T-helper 1 cell (primary cell): ENCODE measurements around the gene SIGLEC15.
"Not testable (repeated sequence)": the region's sequence is repeated elsewhere in the genome, so short reads cannot be mapped to it uniquely, and the experiment has no call there.

Experiments
- DNase-seq, 5 donors: peaks; one replicate each; pipeline ENCODE4 v3.0.0-alpha.2; 2012 to 2020
- total RNA-seq, 4 donors: gene quantifications; one replicate each; lab custom pipeline; 2026; lab: John Stamatoyannopoulos, UW

SIGLEC15 gene
- total RNA-seq: 0 reads per million in 4 donors

GRCh38 chr18:45825258-45826044 is at the start of gene SIGLEC15:
TSS of gene SIGLEC15 (plus strand) at chr18:45825675. CDS start at chr18:45825729, 54 bp downstream.
- DNase-seq: no peak

- no peak for DNase-seq
Measured at GRCh38 chr18:45775743-45776142, 49.7 kb upstream of the SIGLEC15 start.

GRCh38 chr18:45777393-45777792 is 48.1 kb upstream of the SIGLEC15 start:
- DNase-seq: no peak

- DNase-seq: no peak
Measured at GRCh38 chr18:45780568-45780967, 44.9 kb upstream of the SIGLEC15 start.

- DNase-seq: no peak
Measured at GRCh38 chr18:45782662-45783061, 42.8 kb upstream of the SIGLEC15 start.

GRCh38 chr18:45783097-45784075 is 42.1 kb upstream of the SIGLEC15 start:
- no peak for DNase-seq

- peak in 1 of 5 donors; percentile 16 for DNase-seq
Measured at GRCh38 chr18:45785134-45785533, 40.3 kb upstream of the SIGLEC15 start.

GRCh38 chr18:45786941-45787340 is 38.5 kb upstream of the SIGLEC15 start:
- no peak for DNase-seq

- DNase-seq: no peak
Measured at GRCh38 chr18:45787346-45787745, 38.1 kb upstream of the SIGLEC15 start.

- DNase-seq: no peak
Measured at GRCh38 chr18:45788861-45789260, 36.6 kb upstream of the SIGLEC15 start.

GRCh38 chr18:45792506-45793263 is 32.8 kb upstream of the SIGLEC15 start:
- DNase-seq: no peak

- DNase-seq: no peak
Measured at GRCh38 chr18:45793264-45793965, 32.1 kb upstream of the SIGLEC15 start.

GRCh38 chr18:45801416-45802004 is 24.0 kb upstream of the SIGLEC15 start:
- no peak for DNase-seq

- DNase-seq: no peak
Measured at GRCh38 chr18:45802814-45803492, 22.5 kb upstream of the SIGLEC15 start.

- DNase-seq: no peak
Measured at GRCh38 chr18:45805551-45805950, 19.9 kb upstream of the SIGLEC15 start.

- no peak for DNase-seq
Measured at GRCh38 chr18:45806226-45806625, 19.2 kb upstream of the SIGLEC15 start.

- DNase-seq: not testable (repeated sequence)
Measured at GRCh38 chr18:45807144-45807543, 18.3 kb upstream of the SIGLEC15 start.

- not testable (repeated sequence) for DNase-seq
Measured at GRCh38 chr18:45814733-45815132, 10.7 kb upstream of the SIGLEC15 start.

GRCh38 chr18:45817543-45817942 is 7.9 kb upstream of the SIGLEC15 start:
- DNase-seq: no peak

- DNase-seq: not testable (repeated sequence)
Measured at GRCh38 chr18:45818765-45819164, 6.7 kb upstream of the SIGLEC15 start.
